H1 (cell line): ENCODE data around the gene CFDP1. TPM values are rescaled to one million over a fixed set of nuclear protein-coding genes. Genes with fewer than 3 reads are reported as not detected.
"Not testable (repeated sequence)": the region's sequence is repeated elsewhere in the genome, so short reads cannot be mapped to it uniquely, and the experiment has no call there.

Experiments used
- CTCF ChIA-PET: fragments of 300-600 bp; sonication (Branson Sonifier 250); formaldehyde crosslinking; loops from one replicate; lab custom pipeline; 2021; ENCODE audit not compliant: partially characterized antibody; lab: Charles Lee
- POLR2A ChIA-PET: fragments of 300-600 bp; sonication (Branson Sonifier 250); formaldehyde crosslinking; loops from one replicate; lab custom pipeline; 2021; ENCODE audit warnings: inconsistent platforms; ENCODE audit not compliant: partially characterized antibody; lab: Charles Lee
- DNase-seq, 2 experiments: peaks; one replicate each; pipeline versions ENCODE4 v3.0.0 to v3.0.0-alpha.2; 2010 to 2022; ENCODE audit warnings: low spot score in 2 of 2, low read depth in 1 of 2, mixed read lengths in 1 of 2
- FAIRE-seq: peaks from 2 replicates; lab custom pipeline; 2011; peaks lifted over from hg19 to GRCh38; lab: Jason Lieb, UNC
- H2AFZ ChIP-seq: 2 replicates; pipeline ENCODE4 v1.8.1; 2012; ENCODE audit warnings: low read length, inconsistent platforms
- H2AK5ac ChIP-seq: 2 replicates; pipeline ENCODE4 v1.6.1; 2013; ENCODE audit warnings: low read depth, low read length
- H2BK120ac ChIP-seq: replicated peaks from 2 replicates; pipeline ENCODE3; 2013; ENCODE audit warnings: low read depth, low read length, inconsistent platforms
- H2BK12ac ChIP-seq: 2 replicates; pipeline ENCODE4 v1.6.1; 2013; ENCODE audit warnings: low read depth, low read length
- H2BK15ac ChIP-seq: 2 replicates; pipeline ENCODE4 v1.6.1; 2013; ENCODE audit warnings: low read length
- H2BK20ac ChIP-seq: 2 replicates; pipeline ENCODE4 v1.6.1; 2013; ENCODE audit warnings: low read length
- H2BK5ac ChIP-seq: 2 replicates; pipeline ENCODE4 v1.6.1; 2013; ENCODE audit warnings: low read depth, low read length
- H3K14ac ChIP-seq: 2 replicates; pipeline ENCODE4 v1.6.1; 2013; ENCODE audit warnings: inconsistent platforms; ENCODE audit not compliant: insufficient read length
- H3K18ac ChIP-seq: 2 replicates; pipeline ENCODE4 v1.6.1; 2013; ENCODE audit warnings: low read length; ENCODE audit errors: extremely low read depth
- H3K23ac ChIP-seq: 2 replicates; pipeline ENCODE4 v1.6.1; 2013; ENCODE audit warnings: inconsistent platforms; ENCODE audit not compliant: insufficient read length
- H3K23me2 ChIP-seq: 2 replicates; pipeline ENCODE4 v1.6.1; 2013; ENCODE audit warnings: low read depth, low read length
- H3K27ac ChIP-seq: 2 replicates; pipeline ENCODE4 v1.6.1; 2011; ENCODE audit warnings: low read depth, low read length, inconsistent platforms
- H3K27me3 ChIP-seq, 4 experiments: replicated peaks in 1 of 4; 1 replicate in 1 of 4; 2 replicates in 3 of 4; pipeline versions ENCODE4 v1.6.1 to v1.8.1; 2011 to 2013; ENCODE audit warnings: low read length in 3 of 4, mild to moderate bottlenecking in 3 of 4, inconsistent platforms in 2 of 4, mixed read lengths in 2 of 4, moderate library complexity in 1 of 4; ENCODE audit not compliant: control insufficient read depth in 3 of 4, insufficient read depth in 3 of 4; ENCODE audit errors: extremely low read depth in 1 of 4
- H3K36me3 ChIP-seq, 4 experiments: 2 replicates each; pipeline versions ENCODE4 v1.6.1 to v1.8.1; 2011 to 2013; ENCODE audit warnings: mild to moderate bottlenecking in 4 of 4, low read length in 3 of 4, moderate library complexity in 2 of 4, control low read depth in 1 of 4, inconsistent platforms in 1 of 4; ENCODE audit not compliant: insufficient read depth in 4 of 4, control insufficient read depth in 2 of 4
- H3K4ac ChIP-seq: replicated peaks from 2 replicates; pipeline ENCODE3; 2013; ENCODE audit warnings: low read length, low read depth, mixed read lengths, inconsistent platforms; ENCODE audit not compliant: insufficient read length
- H3K4me1 ChIP-seq, 4 experiments: replicated peaks in 1 of 4; 1 replicate in 1 of 4; 2 replicates in 3 of 4; pipeline versions ENCODE4 v1.6.1 to v1.8.1; 2011 to 2013; ENCODE audit warnings: low read length in 3 of 4, inconsistent platforms in 2 of 4, mixed read lengths in 1 of 4; ENCODE audit not compliant: insufficient read depth in 4 of 4, control insufficient read depth in 3 of 4
- H3K4me2 ChIP-seq, 2 experiments: 2 replicates each; pipeline versions ENCODE4 v1.6.1 to v1.8.1; 2011 to 2013; ENCODE audit warnings: low read depth in 2 of 2, low read length in 2 of 2, control low read depth in 1 of 2, inconsistent platforms in 1 of 2, mild to moderate bottlenecking in 1 of 2; ENCODE audit not compliant: insufficient read depth in 1 of 2
- H3K4me3 ChIP-seq, 4 experiments: fragments of 200-600, 300-600 bp in 1 of 4; sonication (generic), shearing (Covaris generic), sonication (Bioruptor Twin) in 1 of 4; 2 replicates each; pipeline versions ENCODE4 v1.5.1 to v1.8.1; 2011 to 2016; ENCODE audit warnings: low read length in 4 of 4, low read depth in 3 of 4, control low read depth in 2 of 4, inconsistent platforms in 2 of 4, mild to moderate bottlenecking in 2 of 4, mixed read lengths in 1 of 4, moderate library complexity in 1 of 4; ENCODE audit not compliant: insufficient read depth in 2 of 4; ENCODE audit errors: extremely low read depth in 1 of 4
- H3K56ac ChIP-seq: replicated peaks from 2 replicates; pipeline ENCODE3; 2013; ENCODE audit warnings: low read depth, mild to moderate bottlenecking, mixed read lengths, low read length, inconsistent platforms; ENCODE audit not compliant: insufficient read length
- H3K79me1 ChIP-seq: 2 replicates; pipeline ENCODE4 v1.6.1; 2013; ENCODE audit warnings: low read depth, low read length, control low read depth
- H3K79me2 ChIP-seq, 2 experiments: 2 replicates each; pipeline versions ENCODE4 v1.6.1 to v1.8.1; 2012 to 2013; ENCODE audit warnings: low read length in 2 of 2, mild to moderate bottlenecking in 2 of 2, inconsistent platforms in 1 of 2; ENCODE audit not compliant: insufficient read depth in 2 of 2, control insufficient read depth in 1 of 2
- H3K9ac ChIP-seq, 4 experiments: replicated peaks in 1 of 4; 1 replicate in 1 of 4; 2 replicates in 3 of 4; pipeline versions ENCODE4 v1.6.1 to v1.8.1; 2011 to 2013; ENCODE audit warnings: low read depth in 3 of 4, low read length in 3 of 4, control low read depth in 2 of 4, mild to moderate bottlenecking in 2 of 4, moderate library complexity in 2 of 4, inconsistent platforms in 1 of 4; ENCODE audit errors: extremely low read depth in 1 of 4
- H3K9me3 ChIP-seq, 2 experiments: 2 replicates each; pipeline versions ENCODE4 v1.6.1 to v1.8.1; 2012 to 2013; ENCODE audit warnings: mild to moderate bottlenecking in 2 of 2, moderate library complexity in 2 of 2, control low read depth in 1 of 2, inconsistent platforms in 1 of 2, low read depth in 1 of 2, low read length in 1 of 2, mixed read lengths in 1 of 2; ENCODE audit not compliant: insufficient read depth in 2 of 2
- H4K20me1 ChIP-seq, 2 experiments: replicated peaks in 1 of 2; 2 replicates each; pipeline versions ENCODE3 to v1.8.1; 2011 to 2013; ENCODE audit warnings: inconsistent platforms in 2 of 2, low read length in 2 of 2, mild to moderate bottlenecking in 1 of 2; ENCODE audit not compliant: insufficient read depth in 2 of 2, control insufficient read depth in 1 of 2
- H4K5ac ChIP-seq: 2 replicates; pipeline ENCODE4 v1.6.1; 2013; ENCODE audit warnings: low read length, low read depth, mixed read lengths, inconsistent platforms; ENCODE audit not compliant: insufficient read length
- H4K8ac ChIP-seq: 2 replicates; pipeline ENCODE4 v1.8.0; 2013; ENCODE audit warnings: mild to moderate bottlenecking, moderate library complexity, low read length, inconsistent platforms; ENCODE audit not compliant: insufficient read depth; ENCODE audit errors: extremely low read depth
- H4K91ac ChIP-seq: replicated peaks from 2 replicates; pipeline ENCODE3; 2013; ENCODE audit warnings: low read length, mixed read lengths, inconsistent platforms; ENCODE audit not compliant: insufficient read length
- ASH2L ChIP-seq: fragments of 200-600, 300-600 bp; sonication (generic); IDR thresholded peaks from one replicate; pipeline ENCODE4 v1.7.1; 2017; ENCODE audit warnings: low read length
- BRCA1 ChIP-seq: IDR thresholded peaks from 2 replicates; pipeline ENCODE4 v1.6.1; 2012; ENCODE audit warnings: low read depth, low read length, improper control_type of control experiment
- CEBPB ChIP-seq: IDR thresholded peaks from 2 replicates; pipeline ENCODE4 v1.6.1; 2012; ENCODE audit warnings: low read depth, low read length
- CHD1 ChIP-seq: IDR thresholded peaks from 2 replicates; pipeline ENCODE4 v1.6.1; 2012; ENCODE audit warnings: low read depth, low read length, improper control_type of control experiment
- GTF2F1 ChIP-seq: IDR thresholded peaks from 2 replicates; pipeline ENCODE4 v1.6.1; 2012; ENCODE audit warnings: low read depth, low read length, improper control_type of control experiment, borderline replicate concordance
- POLR2A ChIP-seq, 2 experiments: IDR thresholded peaks; 1 replicate in 1 of 2; 2 replicates in 1 of 2; pipeline ENCODE4 v1.6.1; 2011; ENCODE audit warnings: low read depth in 2 of 2, low read length in 2 of 2, mild to moderate bottlenecking in 2 of 2; ENCODE audit errors: control extremely low read depth in 1 of 2
- RNF2 ChIP-seq: fragments of 200-900, 300-1000 bp; sonication (generic); IDR thresholded peaks from 2 replicates; pipeline ENCODE4 v1.7.1; 2016; ENCODE audit warnings: borderline replicate concordance, low read depth, mild to moderate bottlenecking, antibody characterized with exemption, low read length; ENCODE audit not compliant: poor library complexity, severe bottlenecking; ENCODE audit errors: missing control alignments
- WGBS, 2 experiments: shearing (Covaris generic) in 1 of 2; methylation state at CpG; one replicate each; pipeline versions ENCODE4 v1.1.6 to v1.1.7; 2013 to 2015; ENCODE audit warnings: low lambda C conversion rate in 2 of 2, mixed read lengths in 2 of 2, inconsistent platforms in 1 of 2, low coverage in 1 of 2, missing lambda C conversion rate in 1 of 2; ENCODE audit not compliant: insufficient replicate concordance in 2 of 2, insufficient coverage in 1 of 2, insufficient read length in 1 of 2; ENCODE audit errors: extremely low coverage in 1 of 2, missing lambda C conversion rate in 1 of 2; 5-methylcytosine and 5-hydroxymethylcytosine counted together
- polyA plus RNA-seq, 7 experiments: library from polyadenylated mRNA; depleted of rRNA in 3 of 7; stranded (reverse) in 5 of 7; unstranded in 2 of 7; fragments of >200 nt in 5 of 7; fragments of 200-250 nt in 2 of 7; gene quantifications; 1 replicate in 5 of 7; 2 replicates in 1 of 7; 4 replicates in 1 of 7; pipeline versions ENCODE4 v1.2.1 to v1.2.3, GENCODE V29; 2011 to 2013; ENCODE audit warnings: missing spikeins in 2 of 7, mixed read lengths in 2 of 7
- total RNA-seq: library from RNA; stranded (reverse); fragmentation: NEBNext Ultra II Directional; extraction: Animal tissue kit (Norgen Biotek cat#: 25700); gene quantifications from 2 replicates; pipeline ENCODE4 v1.2.1, GENCODE V29; 2021

CFDP1 gene
- total and polyA plus RNA-seq, 2 of the 8 experiments (the other 6 are each of a cell fraction or from before 2014, with no cell fraction given), result 25.5 to 77.3 TPM

DNA sequence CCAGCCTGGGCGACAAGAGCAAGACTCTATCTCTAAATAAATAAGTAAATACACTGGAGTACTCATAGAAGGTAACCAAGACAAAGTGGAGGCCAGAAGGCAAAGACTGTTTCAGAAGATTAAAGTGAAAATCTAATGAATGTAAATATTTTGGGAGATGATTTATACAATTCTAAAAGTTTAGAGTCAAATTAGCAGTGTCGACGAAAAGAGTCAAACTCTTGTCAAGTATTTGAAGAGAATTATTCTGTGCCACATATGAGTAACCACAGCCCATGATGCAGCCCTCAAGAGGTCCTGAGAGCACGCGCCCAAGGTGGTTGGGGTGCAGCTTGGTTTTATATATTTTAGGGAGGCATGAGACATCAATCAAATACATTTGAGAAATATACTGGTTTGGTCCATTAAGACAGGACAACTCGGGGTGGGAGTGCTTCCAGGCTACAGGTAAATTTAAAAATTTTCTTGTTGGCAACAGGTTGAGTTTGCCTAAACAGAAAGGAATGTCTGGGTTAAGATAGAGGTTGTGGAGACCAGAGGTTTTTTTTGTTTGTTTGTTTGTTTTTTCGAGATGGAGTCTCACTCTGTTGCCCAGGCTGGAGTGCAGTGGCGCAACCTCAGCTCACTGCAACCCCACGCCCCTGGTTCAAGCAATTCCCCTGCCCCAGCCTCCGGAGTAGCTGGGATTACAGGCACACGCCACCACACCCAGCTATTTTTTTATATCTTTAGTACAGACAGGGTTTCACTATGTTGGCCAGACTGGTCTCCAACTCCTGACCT lies 3.5 kb downstream of the CFDP1 start (continued):
- TF ChIP-seq RNF2, result no peak
- TF ChIP-seq BRCA1, result no peak
- no peak for TF ChIP-seq ASH2L
- TF ChIP-seq CEBPB, result no peak
- no peak for TF ChIP-seq CHD1
- no peak for TF ChIP-seq POLR2A (IDR thresholded peaks at IDR 0.05; ENCODE audit: control extremely low read depth in 1 of 2, low read depth in 2 of 2, low read length in 2 of 2)
- no peak for TF ChIP-seq GTF2F1

DNA sequence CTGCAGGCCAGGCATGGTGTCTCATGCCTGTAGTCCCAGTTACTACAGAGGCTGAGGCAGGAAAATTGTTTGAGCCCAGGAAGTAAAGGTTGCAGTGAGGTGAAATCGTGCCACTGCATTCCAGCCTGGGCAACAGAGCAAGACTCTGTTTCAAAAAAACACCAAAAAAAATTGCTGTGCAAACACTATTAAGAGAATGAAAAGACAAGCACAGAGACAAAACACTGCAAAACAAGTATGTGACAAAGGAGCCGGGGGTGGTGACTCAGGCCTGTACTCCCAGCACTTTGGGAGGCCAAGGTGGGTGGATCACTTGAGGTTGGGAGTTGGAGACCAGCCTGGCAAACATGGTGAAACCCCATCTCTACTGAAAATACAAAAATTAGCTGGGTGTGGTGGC lies 6.8 kb downstream of the CFDP1 start:
- H3K23me2 ChIP-seq, H4K20me1 ChIP-seq, H4K91ac ChIP-seq, H3K9me3 ChIP-seq, H3K27ac ChIP-seq, H2BK15ac ChIP-seq, H3K14ac ChIP-seq, FAIRE-seq, DNase-seq, H2BK20ac ChIP-seq, H2AK5ac ChIP-seq, H3K9ac ChIP-seq, H3K4me3 ChIP-seq, H4K5ac ChIP-seq, H3K4me2 ChIP-seq, H2AFZ ChIP-seq, H2BK120ac ChIP-seq, POLR2A ChIA-PET, H3K56ac ChIP-seq, H3K4ac ChIP-seq, H3K27me3 ChIP-seq, H2BK5ac ChIP-seq, H2BK12ac ChIP-seq, H3K36me3 ChIP-seq, H3K18ac ChIP-seq, H3K4me1 ChIP-seq, H3K79me1 ChIP-seq, H3K23ac ChIP-seq, H4K8ac ChIP-seq: not testable (repeated sequence)
- CTCF ChIA-PET, result interaction anchor here (0.6 to 1.8 kb wide), 4 partner anchors 23 to 91 kb away, joined by 3 to 4 read pairs (median 4); no protein-coding TSS in a partner anchor
- 88% methylated on average over 2 of the region's 2 CpGs; no CpG with 5 or more reads in 1 of the 2 experiments for WGBS, 2 experiments
- H3K79me2 ChIP-seq, result peaks cover 10 to 91% of the 10 kb centered on the region in 2 experiments; a peak in 3 of 4 replicates
